HEK293T (cell line): ENCODE results near the gene SSH2.

Experiments
- CTCF ChIA-PET: fragments of 350-600 bp; formaldehyde crosslinking; extraction: SDS; loops from one replicate; lab custom pipeline; 2021; ENCODE audit warnings: antibody characterized with exemption, inconsistent platforms; lab: Yijun Ruan, JAX
- POLR2A ChIA-PET: fragments of 350-600 bp; formaldehyde crosslinking; extraction: SDS; loops from one replicate; lab custom pipeline; 2020; ENCODE audit warnings: antibody characterized with exemption, inconsistent platforms; lab: Yijun Ruan, JAX
- DNase-seq: peaks from one replicate; pipeline ENCODE4 v3.0.0; 2012; ENCODE audit warnings: mixed read lengths; ENCODE audit errors: extremely low spot score
- ARNT ChIP-seq: fragments of 450-650 bp; IDR thresholded peaks from 2 replicates; pipeline ENCODE4 v1.6.1; 2017; ENCODE audit warnings: mild to moderate bottlenecking
- BHLHE40 ChIP-seq: fragments of 450-650 bp; IDR thresholded peaks from 2 replicates; pipeline ENCODE4 v1.6.1; 2016; ENCODE audit warnings: mild to moderate bottlenecking, moderate library complexity, borderline replicate concordance
- CTBP1 ChIP-seq: fragments of 450-650 bp; IDR thresholded peaks from 2 replicates; pipeline ENCODE4 v1.6.1; 2016; ENCODE audit warnings: borderline replicate concordance
- ELF4 ChIP-seq: fragments of 450-650 bp; IDR thresholded peaks from 2 replicates; pipeline ENCODE4 v1.6.1; 2017; ENCODE audit warnings: antibody characterized with exemption
- FOXA1 ChIP-seq: fragments of 450-650 bp; IDR thresholded peaks from 2 replicates; pipeline ENCODE4 v1.6.1; 2016; ENCODE audit warnings: mild to moderate bottlenecking
- FOXK2 ChIP-seq: fragments of 450-650 bp; IDR thresholded peaks from 2 replicates; pipeline ENCODE4 v1.6.1; 2016; ENCODE audit warnings: mild to moderate bottlenecking
- FOXM1 ChIP-seq: fragments of 450-650 bp; IDR thresholded peaks from 2 replicates; pipeline ENCODE4 v1.6.1; 2017; ENCODE audit warnings: mild to moderate bottlenecking, borderline replicate concordance
- HDGF ChIP-seq: fragments of 450-650 bp; IDR thresholded peaks from 2 replicates; pipeline ENCODE4 v1.6.1; 2017; ENCODE audit warnings: antibody characterized with exemption, borderline replicate concordance
- L3MBTL2 ChIP-seq: fragments of 450-650 bp; conservative IDR thresholded peaks from 2 replicates; pipeline ENCODE4 v1.6.1; 2016; ENCODE audit warnings: mild to moderate bottlenecking
- LEF1 ChIP-seq: fragments of 450-650 bp; IDR thresholded peaks from 2 replicates; pipeline ENCODE4 v1.6.1; 2017; ENCODE audit warnings: mild to moderate bottlenecking, borderline replicate concordance
- NFRKB ChIP-seq: fragments of 450-650 bp; IDR thresholded peaks from 2 replicates; pipeline ENCODE4 v1.6.1; 2016; ENCODE audit warnings: mild to moderate bottlenecking, moderate library complexity
- PKNOX1 ChIP-seq: fragments of 450-650 bp; IDR thresholded peaks from 2 replicates; pipeline ENCODE4 v1.6.1; 2016
- SP1 ChIP-seq: fragments of 450-650 bp; IDR thresholded peaks from 2 replicates; pipeline ENCODE4 v1.6.1; 2017
- SUZ12 ChIP-seq: fragments of 450-650 bp; IDR thresholded peaks from 2 replicates; pipeline ENCODE4 v1.6.1; 2016; ENCODE audit warnings: mild to moderate bottlenecking
- TARDBP ChIP-seq: fragments of 450-650 bp; IDR thresholded peaks from 2 replicates; pipeline ENCODE4 v1.6.1; 2016
- ZNF384 ChIP-seq: fragments of 450-650 bp; IDR thresholded peaks from 2 replicates; pipeline ENCODE4 v1.6.1; 2016

Gene SSH2

GRCh38 chr17:29930409-29931010 lies 482 bp upstream of the SSH2 start:
- ChIA-PET POLR2A (interaction anchor here (0.7 to 2.6 kb wide), 23 partner anchors 11 to 339 kb away, joined by 3 to 23 read pairs (median 4); no protein-coding TSS in a partner anchor), CTCF (interaction anchor here (0.5 to 2.7 kb wide), 27 partner anchors 8 to 476 kb away, joined by 3 to 56 read pairs (median 4); partner anchors contain the start of genes ANKRD13B and EFCAB5)
- no peak for DNase-seq
- no peak for TF ChIP-seq TARDBP
- no peak for TF ChIP-seq CTBP1
- TF ChIP-seq ZNF384: no peak; the same call in 1 of the 2 replicates
- no peak for TF ChIP-seq FOXK2
- no peak for TF ChIP-seq SP1

- no peak for TF ChIP-seq ELF4
- TF ChIP-seq L3MBTL2: no peak
- no peak for TF ChIP-seq PKNOX1
- TF ChIP-seq ZNF384: no peak
- TF ChIP-seq SUZ12: no peak
- TF ChIP-seq BHLHE40: no peak
- TF ChIP-seq FOXM1: no peak
- no peak for TF ChIP-seq LEF1
- no peak for TF ChIP-seq CTBP1
- no peak for TF ChIP-seq TARDBP
- TF ChIP-seq NFRKB: no peak
- no peak for TF ChIP-seq FOXA1
- TF ChIP-seq ARNT: no peak
- TF ChIP-seq SP1: no peak
- TF ChIP-seq HDGF: no peak
- no peak for TF ChIP-seq FOXK2
- DNase-seq: peak; percentile 16
- ChIA-PET CTCF (interaction anchor here (0.6 to 0.9 kb wide), 2 partner anchors 63 to 290 kb away, joined by 4 read pairs; no protein-coding TSS in a partner anchor), POLR2A (interaction anchor here (1.4 to 2.6 kb wide), 5 partner anchors 17 to 297 kb away, joined by 3 to 23 read pairs (median 4); no protein-coding TSS in a partner anchor)
Observed at GRCh38 chr17:29929006-29929532, 959 bp downstream of the SSH2 start.

- CTCF ChIA-PET: interaction anchor here (1.6 kb wide), 1 partner anchor 120 kb away, joined by 4 read pairs; no protein-coding TSS in a partner anchor
Observed at GRCh38 chr17:29927546-29927945, 2.5 kb downstream of the SSH2 start.

GRCh38 chr17:29924786-29925185 lies 5.2 kb downstream of the SSH2 start:
- TF ChIP-seq LEF1 (no peak), L3MBTL2 (no peak), BHLHE40 (no peak), HDGF (no peak), ELF4 (no peak), FOXK2 (no peak), CTBP1 (no peak), SP1 (no peak), TARDBP (no peak), ZNF384 (no peak), SUZ12 (no peak), PKNOX1 (no peak), ARNT (no peak), FOXA1 (no peak), FOXM1 (no peak), NFRKB (no peak)
- ChIA-PET POLR2A (no interaction called here), CTCF (no interaction called here)
- no peak for DNase-seq

More at GRCh38 chr17:29927546-29927945, 2.5 kb downstream of the SSH2 start:
- POLR2A ChIA-PET: no interaction called here
- DNase-seq: no peak
- no peak for TF ChIP-seq LEF1
- no peak for TF ChIP-seq ZNF384
- no peak for TF ChIP-seq PKNOX1
- TF ChIP-seq ARNT: no peak
- no peak for TF ChIP-seq FOXA1
- no peak for TF ChIP-seq ELF4
- TF ChIP-seq FOXM1: no peak
- no peak for TF ChIP-seq HDGF

- POLR2A ChIA-PET: interaction anchor here (1.4 to 2.1 kb wide), 2 partner anchors 11 to 69 kb away, joined by 4 to 13 read pairs; partner anchors contain the start of gene SSH2
- CTCF ChIA-PET: interaction anchor here (2.1 kb wide), 1 partner anchor 12 kb away, joined by 9 read pairs; no protein-coding TSS in a partner anchor
- TF ChIP-seq SUZ12 (no peak), ELF4 (no peak), HDGF (no peak), ZNF384 (no peak), FOXA1 (no peak), L3MBTL2 (no peak), TARDBP (no peak), FOXM1 (no peak), LEF1 (no peak), CTBP1 (no peak), ARNT (no peak), PKNOX1 (no peak)
- DNase-seq: no peak
Observed at GRCh38 chr17:29918922-29919856, 10.8 kb downstream of the SSH2 start.
